Neutrophil (primary cell): ENCODE data around the gene KIFAP3.

Experiments used
- H3K27ac ChIP-seq: fragments of 200-600 bp; sonication (generic); 2 replicates; pipeline ENCODE4 v1.5.1; 2016; ENCODE audit warnings: mild to moderate bottlenecking, moderate library complexity
- H3K27me3 ChIP-seq: fragments of 200-600 bp; sonication (generic); 2 replicates; pipeline ENCODE4 v1.6.0; 2016; ENCODE audit warnings: mild to moderate bottlenecking
- H3K36me3 ChIP-seq: fragments of 200-600 bp; sonication (generic); 2 replicates; pipeline ENCODE4 v1.5.1; 2017
- H3K4me1 ChIP-seq, 2 experiments: fragments of 200-600 bp in 1 of 2; sonication (generic) in 1 of 2; 1 replicate in 1 of 2; 2 replicates in 1 of 2; pipeline versions ENCODE4 v1.5.1 to v1.6.1; 2013 to 2016; ENCODE audit warnings: low read depth in 1 of 2, low read length in 1 of 2, mild to moderate bottlenecking in 1 of 2, moderate library complexity in 1 of 2; ENCODE audit not compliant: control insufficient read depth in 1 of 2, insufficient read depth in 1 of 2
- H3K4me3 ChIP-seq, 2 experiments: fragments of 200-600 bp in 1 of 2; sonication (generic) in 1 of 2; 1 replicate in 1 of 2; 2 replicates in 1 of 2; pipeline ENCODE4 v1.5.1; 2013 to 2016; ENCODE audit warnings: low read depth in 1 of 2, low read length in 1 of 2, mild to moderate bottlenecking in 1 of 2, moderate library complexity in 1 of 2
- H3K9me3 ChIP-seq: fragments of 200-600 bp; sonication (generic); 2 replicates; pipeline ENCODE4 v1.5.1; 2016
- TF ChIP-seq, protein P1 (sequence below): fragments of 200-600 bp; sonication (generic); IDR thresholded peaks from 2 replicates; pipeline ENCODE4 v1.5.1; 2016; ENCODE audit warnings: antibody characterized with exemption

The KIFAP3 gene

DNA sequence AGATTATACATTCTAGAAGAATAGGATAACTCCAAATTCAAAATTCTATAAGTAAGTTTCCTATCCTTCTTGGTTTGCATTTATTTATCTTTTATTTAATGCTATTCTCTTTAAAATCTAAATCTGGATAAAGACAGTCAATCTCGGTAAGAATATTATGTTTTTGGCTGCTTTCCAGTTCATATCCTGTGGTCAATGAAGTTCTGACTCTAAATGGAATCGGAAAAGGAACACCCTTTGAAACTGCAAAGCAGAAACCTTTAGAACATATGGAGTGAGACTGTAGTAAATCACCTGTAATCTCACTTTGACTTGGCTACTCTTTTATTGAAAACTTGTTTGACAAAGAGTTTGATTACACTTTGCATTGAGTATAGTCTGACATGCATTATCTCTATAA, 85.2 kb downstream of the KIFAP3 start:
- Histone ChIP-seq H3K4me1 (no peaks in the 10 kb centered on the region), H3K27ac (no peak overlapping the region), H3K36me3 (no peaks in the 10 kb centered on the region), H3K4me3 (no peak overlapping the region), H3K9me3 (no peaks in the 10 kb centered on the region), H3K27me3 (no peaks in the 10 kb centered on the region)
- TF ChIP-seq, protein P1, sequence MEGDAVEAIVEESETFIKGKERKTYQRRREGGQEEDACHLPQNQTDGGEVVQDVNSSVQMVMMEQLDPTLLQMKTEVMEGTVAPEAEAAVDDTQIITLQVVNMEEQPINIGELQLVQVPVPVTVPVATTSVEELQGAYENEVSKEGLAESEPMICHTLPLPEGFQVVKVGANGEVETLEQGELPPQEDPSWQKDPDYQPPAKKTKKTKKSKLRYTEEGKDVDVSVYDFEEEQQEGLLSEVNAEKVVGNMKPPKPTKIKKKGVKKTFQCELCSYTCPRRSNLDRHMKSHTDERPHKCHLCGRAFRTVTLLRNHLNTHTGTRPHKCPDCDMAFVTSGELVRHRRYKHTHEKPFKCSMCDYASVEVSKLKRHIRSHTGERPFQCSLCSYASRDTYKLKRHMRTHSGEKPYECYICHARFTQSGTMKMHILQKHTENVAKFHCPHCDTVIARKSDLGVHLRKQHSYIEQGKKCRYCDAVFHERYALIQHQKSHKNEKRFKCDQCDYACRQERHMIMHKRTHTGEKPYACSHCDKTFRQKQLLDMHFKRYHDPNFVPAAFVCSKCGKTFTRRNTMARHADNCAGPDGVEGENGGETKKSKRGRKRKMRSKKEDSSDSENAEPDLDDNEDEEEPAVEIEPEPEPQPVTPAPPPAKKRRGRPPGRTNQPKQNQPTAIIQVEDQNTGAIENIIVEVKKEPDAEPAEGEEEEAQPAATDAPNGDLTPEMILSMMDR, result no peak

DNA sequence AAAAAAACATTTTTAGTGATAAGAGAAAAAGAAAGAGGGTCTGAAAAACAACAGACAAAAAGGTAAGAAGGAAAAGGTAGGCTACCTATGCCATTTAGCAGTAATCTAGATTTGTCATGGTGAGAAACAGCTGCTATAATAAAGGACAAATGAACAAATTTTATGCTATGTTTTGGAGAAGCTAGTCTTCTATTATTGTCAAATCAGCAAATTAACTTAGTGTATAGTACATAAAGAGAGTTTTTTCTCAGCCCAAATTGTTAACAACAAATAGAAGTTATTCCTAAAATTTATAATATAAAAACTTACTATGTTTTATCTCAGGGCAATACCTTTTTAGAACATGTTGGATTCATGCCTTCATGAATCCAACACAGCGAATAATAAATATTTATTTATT, 88.7 kb downstream of the KIFAP3 start:
- Histone ChIP-seq H3K4me3 (no peak overlapping the region), H3K27me3 (no peaks in the 10 kb centered on the region), H3K36me3 (peaks cover 12% of the 10 kb centered on the region), H3K27ac (no peak overlapping the region), H3K4me1 (no peaks in the 10 kb centered on the region), H3K9me3 (no peaks in the 10 kb centered on the region)
- TF ChIP-seq, protein P1, result no peak

DNA sequence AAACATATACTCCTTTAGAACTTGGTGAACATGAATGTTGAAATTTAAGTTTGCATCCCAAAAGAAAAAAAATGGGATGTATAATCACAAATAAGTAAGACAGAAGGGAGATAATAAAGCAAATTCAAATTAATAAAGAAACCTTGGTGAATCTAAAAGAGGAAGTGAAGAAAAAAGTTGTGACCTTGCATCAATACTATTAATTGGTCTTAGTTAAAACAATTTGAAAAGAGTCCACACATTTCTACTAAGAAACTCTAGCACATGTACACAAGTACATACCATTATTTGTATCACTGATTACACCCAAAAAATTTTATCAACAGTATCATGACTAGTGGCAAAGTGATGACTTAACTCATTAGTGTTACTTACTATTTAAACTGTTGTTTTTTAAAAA, 100.4 kb downstream of the KIFAP3 start:
- Histone ChIP-seq H3K4me1 (no peaks in the 10 kb centered on the region), H3K4me3 (no peak overlapping the region), H3K27ac (no peak overlapping the region), H3K36me3 (no peaks in the 10 kb centered on the region), H3K27me3 (no peaks in the 10 kb centered on the region), H3K9me3 (no peaks in the 10 kb centered on the region)
- TF ChIP-seq, protein P1, result no peak

DNA sequence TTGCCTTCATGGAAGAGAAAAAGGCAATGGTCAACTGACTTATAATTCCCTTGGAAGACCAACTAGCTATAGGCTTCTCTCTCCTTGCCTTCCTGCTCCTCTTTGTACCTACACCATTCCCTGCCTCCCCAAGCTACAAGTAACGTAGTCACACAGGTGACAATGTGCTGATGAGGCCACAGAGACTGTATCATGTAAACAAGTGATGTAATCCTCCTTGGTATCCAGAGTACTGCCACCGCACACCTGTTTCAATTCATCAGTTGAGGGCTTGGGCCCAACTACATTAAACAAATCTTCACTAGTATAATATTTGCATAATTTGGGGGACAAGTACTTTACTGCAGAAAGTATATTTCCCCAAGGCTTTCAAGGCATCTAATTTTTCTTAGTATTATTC, 104.4 kb downstream of the KIFAP3 start:
- H3K4me3 ChIP-seq, result no peak overlapping the region
- TF ChIP-seq, protein P1, result no peak

DNA sequence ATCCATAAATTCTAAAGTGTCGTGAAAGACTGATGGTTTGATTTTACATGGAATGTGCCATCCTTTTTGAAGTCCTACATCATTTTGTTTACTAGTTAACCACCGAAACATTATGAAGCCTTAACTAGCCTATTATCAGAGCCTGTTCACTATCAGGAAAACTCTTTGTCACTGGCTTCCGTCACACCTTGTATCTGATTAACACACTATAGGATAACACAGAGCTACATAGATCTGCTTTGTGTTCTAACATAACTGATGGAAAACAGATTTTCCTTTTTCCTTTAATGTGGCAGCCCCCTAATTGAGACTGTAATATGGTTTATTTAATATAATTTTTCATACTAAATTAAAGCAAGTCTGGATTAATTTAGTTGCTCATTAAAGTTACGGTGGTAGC, 106.3 kb downstream of the KIFAP3 start:
- TF ChIP-seq, protein P1, result no peak
- H3K9me3 ChIP-seq, result no peaks in the 10 kb centered on the region

More for the DNA sequence above, 104.4 kb downstream of the KIFAP3 start:
- Histone ChIP-seq H3K27ac (no peak overlapping the region), H3K4me1 (no peaks in the 10 kb centered on the region), H3K27me3 (no peaks in the 10 kb centered on the region), H3K36me3 (no peaks in the 10 kb centered on the region), H3K9me3 (no peaks in the 10 kb centered on the region)

DNA sequence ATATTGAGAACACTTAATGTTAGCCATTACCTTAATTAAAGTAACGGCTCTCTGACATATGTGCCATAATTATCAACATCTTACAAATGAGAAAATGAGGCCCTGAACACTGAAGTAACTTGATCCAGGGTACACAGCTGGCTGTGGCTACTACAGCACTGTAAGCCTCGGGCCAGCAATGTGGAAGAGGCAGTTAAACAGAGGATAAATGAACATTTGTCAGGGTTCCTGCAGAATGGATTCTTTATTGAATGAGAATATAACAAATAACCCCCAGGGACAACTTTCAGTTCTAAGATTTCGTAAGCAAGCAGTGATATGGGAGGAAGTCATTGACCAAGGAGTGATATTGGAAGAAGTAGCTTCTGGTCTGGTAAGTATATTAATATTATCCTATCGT, 110.3 kb downstream of the KIFAP3 start:
- Histone ChIP-seq H3K27ac (no peak overlapping the region), H3K4me3 (no peak overlapping the region), H3K36me3 (no peaks in the 10 kb centered on the region), H3K4me1 (no peaks in the 10 kb centered on the region), H3K9me3 (no peaks in the 10 kb centered on the region), H3K27me3 (no peaks in the 10 kb centered on the region)
- TF ChIP-seq, protein P1, result no peak

More for the DNA sequence above, 106.3 kb downstream of the KIFAP3 start:
- Histone ChIP-seq H3K36me3 (no peaks in the 10 kb centered on the region), H3K4me3 (no peak overlapping the region), H3K4me1 (no peaks in the 10 kb centered on the region), H3K27ac (no peak overlapping the region), H3K27me3 (no peaks in the 10 kb centered on the region)
